Cardiac fibroblast (primary cell): ENCODE measurements around the gene ACTRT2.

ENCODE experiments used
- DNase-seq, 2 donors: peaks; one replicate each; pipeline versions ENCODE4 v3.0.0 to v3.0.0-alpha.2; 2010; ENCODE audit warnings: low read depth in 2 of 2
- H3K4me3 ChIP-seq, 2 donors: replicated peaks in 1 of 2; 1 replicate in 1 of 2; 2 replicates in 1 of 2; pipeline ENCODE4 v1.5.1; 2011; ENCODE audit warnings: low read depth in 2 of 2, low read length in 2 of 2, mild to moderate bottlenecking in 2 of 2, moderate library complexity in 1 of 2
- CTCF ChIP-seq: IDR thresholded peaks from one replicate; pipeline ENCODE4 v1.5.1; 2011; ENCODE audit warnings: low read depth, mild to moderate bottlenecking, low read length, inconsistent platforms

Gene ACTRT2

GRCh38 chr1:3003941-3004270 is 17.4 kb upstream of the ACTRT2 start:
- DNase-seq, result no peak
- TF ChIP-seq CTCF, result no peak
- H3K4me3 ChIP-seq, result no peak overlapping the region

DNA sequence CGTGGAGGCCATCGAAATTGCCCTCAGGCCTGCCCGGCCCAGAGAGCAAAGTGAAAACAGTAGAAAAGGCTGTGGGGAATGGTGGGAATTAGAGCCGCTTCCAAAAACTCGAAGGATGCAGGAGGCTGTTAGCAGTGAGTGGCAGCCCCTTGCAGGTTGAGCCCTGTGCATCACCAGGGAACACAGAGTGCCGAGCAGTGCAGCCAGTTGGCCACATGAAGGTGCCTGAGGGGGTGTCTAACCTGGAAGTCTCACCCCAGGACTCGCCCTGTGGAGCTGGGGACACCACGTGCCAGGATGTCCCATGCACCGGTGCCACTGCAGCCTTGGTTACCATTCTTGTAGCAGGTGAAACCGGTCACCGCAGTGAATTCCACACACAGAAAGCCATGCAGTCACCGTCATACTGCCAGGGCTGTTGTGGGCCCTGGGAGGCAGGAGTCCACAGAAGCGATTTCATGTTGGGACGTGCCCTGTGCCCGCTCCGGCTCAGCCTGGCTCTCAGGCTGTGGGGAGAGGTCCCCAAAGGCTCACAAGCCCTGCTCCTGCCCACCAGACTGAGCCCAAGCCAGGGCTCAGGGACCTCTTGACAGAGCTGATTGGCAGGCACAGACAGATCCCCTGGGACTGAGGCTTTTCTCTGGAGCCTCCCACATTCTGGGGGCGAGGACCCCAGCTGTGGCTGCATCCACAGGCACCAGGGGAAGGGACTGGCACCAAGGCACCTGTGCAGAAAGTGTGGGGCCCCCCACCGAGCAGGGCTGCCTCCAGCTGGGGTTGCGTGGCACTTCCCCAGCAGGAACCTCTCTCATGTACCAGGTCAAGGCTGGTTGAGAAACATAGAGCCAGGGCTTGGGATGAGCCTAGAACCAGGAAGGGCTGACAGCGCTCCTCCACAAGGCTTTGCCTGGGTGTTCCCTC is 16.7 kb upstream of the ACTRT2 start:
- no peak overlapping the region for H3K4me3 ChIP-seq
- no peak for DNase-seq
- TF ChIP-seq CTCF, result no peak

DNA sequence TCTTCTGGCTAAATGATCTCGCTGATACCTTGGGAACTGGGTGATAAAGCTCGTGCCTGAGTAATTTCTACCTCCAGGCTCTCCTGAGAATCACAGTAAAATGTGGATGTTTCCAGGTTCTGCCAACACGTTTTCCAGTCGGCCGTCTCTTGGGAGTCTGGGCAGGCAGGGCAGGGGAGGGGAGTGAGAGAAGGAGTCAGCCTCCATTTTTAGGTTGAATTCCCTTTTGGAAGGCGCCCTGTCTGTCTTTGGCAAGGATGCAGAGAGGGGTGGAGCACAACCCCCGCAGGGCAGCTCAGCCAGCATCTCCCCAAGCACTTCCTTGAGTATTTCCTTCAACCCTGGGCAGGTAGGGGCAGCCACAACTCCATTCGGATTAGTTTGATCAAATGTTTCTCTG is 15.5 kb upstream of the ACTRT2 start:
- no peak for DNase-seq
- H3K4me3 ChIP-seq, result no peak overlapping the region
- no peak for TF ChIP-seq CTCF

DNA sequence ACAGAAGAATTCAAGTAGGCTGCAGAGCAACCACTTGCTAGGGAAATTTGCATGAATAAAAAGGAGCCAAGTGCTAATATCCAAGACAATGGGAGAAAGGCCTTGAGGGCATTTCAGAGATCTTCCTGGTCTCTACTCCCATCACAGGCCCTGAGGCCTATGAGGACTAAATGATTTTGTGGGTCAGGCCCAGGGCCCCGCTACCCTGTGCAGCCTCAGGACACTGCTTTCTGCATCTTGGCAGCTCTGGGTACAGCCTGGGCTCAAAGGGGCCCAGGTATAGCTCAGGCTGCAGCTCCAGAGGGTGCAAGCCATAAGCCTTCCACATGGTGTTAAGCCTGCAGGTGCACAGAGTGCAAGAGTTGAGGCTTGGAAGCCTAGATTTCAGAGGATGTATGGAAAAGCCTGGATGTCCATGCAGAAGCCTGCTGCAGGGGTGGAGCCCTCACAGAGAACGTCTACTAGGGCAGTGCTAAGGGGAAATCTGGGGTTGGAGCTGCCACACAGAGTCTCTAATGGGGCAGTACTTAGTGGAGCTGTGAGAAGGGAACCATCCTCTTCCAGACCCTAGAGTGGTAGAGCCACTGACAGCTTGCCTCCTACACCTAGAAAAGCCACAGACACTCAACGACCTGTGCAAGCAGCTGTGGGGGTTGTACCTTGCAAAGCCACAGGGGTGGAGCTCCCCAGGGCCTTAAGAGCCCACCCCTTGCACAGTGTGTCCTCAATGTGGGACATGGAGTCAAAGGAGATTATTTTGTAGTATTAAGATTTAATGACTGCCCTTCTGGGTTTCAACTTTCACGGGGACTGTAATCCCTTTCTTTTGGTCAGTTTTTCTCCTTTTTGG is 13.7 kb upstream of the ACTRT2 start:
- no peak overlapping the region for H3K4me3 ChIP-seq
- no peak for DNase-seq
- TF ChIP-seq CTCF, result no peak

DNA sequence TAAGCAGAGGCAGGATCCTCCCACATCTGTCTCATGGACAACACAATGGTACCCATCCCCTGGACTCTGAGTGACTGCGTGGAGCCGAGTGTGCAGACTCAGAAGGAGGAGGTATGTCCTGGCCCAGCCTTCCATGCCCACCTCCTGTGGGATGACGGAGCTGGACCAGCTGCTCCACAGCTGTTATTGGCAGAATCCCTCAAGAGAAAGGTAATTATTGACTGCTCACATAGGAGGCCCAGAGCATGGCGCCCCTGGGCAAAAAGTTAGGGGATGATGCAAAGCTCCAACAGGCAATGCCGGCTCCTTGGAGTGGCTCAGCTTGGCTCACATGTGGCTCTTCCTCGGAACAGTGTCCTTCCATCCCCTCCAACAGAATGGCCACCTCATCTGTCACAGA is 12.2 kb upstream of the ACTRT2 start:
- H3K4me3 ChIP-seq, result no peak overlapping the region
- DNase-seq, result no peak
- no peak for TF ChIP-seq CTCF

DNA sequence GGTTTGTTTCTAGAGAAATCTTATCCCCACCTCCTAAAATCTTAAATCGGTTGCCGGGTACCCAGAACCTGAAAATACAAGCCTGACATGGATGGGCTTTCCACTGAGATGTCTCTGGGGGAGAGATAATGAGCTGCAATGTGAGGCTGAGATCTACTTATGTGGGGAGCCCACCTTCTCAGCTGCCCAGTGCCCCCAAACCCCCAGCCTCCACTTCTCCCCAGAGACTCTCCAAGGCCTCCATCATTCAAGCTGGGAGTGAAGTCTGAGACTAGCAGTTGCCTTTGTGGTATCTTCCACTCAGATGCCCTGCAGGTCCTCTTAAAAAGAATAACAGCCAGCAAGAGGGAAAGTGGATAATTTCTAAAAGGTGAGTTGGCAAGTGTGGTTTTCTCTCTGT is 11.7 kb upstream of the ACTRT2 start:
- TF ChIP-seq CTCF, result no peak
- DNase-seq, result no peak
- no peak overlapping the region for H3K4me3 ChIP-seq
